Skeletal muscle tissue (tissue), 4 donors: ENCODE results near the gene DNAJC1. TPM values are rescaled to one million over a fixed set of nuclear protein-coding genes. Genes with fewer than 3 reads are reported as not detected.

Experiments
- H3K27ac ChIP-seq: one replicate; pipeline ENCODE4 v1.7.0; 2013; ENCODE audit warnings: mild to moderate bottlenecking, low read depth, low read length, inconsistent platforms
- H3K27me3 ChIP-seq, 3 donors: one replicate each; pipeline ENCODE4 v1.7.0; 2013; ENCODE audit warnings: low read length in 3 of 3; ENCODE audit not compliant: control insufficient read depth in 3 of 3, insufficient read depth in 3 of 3
- H3K36me3 ChIP-seq, 3 donors: one replicate each; pipeline ENCODE4 v1.7.0; 2013; ENCODE audit warnings: low read length in 3 of 3; ENCODE audit not compliant: control insufficient read depth in 3 of 3, insufficient read depth in 3 of 3
- H3K4me1 ChIP-seq, 3 donors: one replicate each; pipeline ENCODE4 v1.7.0; 2013; ENCODE audit warnings: low read length in 3 of 3, mild to moderate bottlenecking in 3 of 3; ENCODE audit not compliant: control insufficient read depth in 3 of 3, insufficient read depth in 3 of 3
- H3K4me3 ChIP-seq, 3 donors: one replicate each; pipeline ENCODE4 v1.7.0; 2013; ENCODE audit warnings: low read length in 3 of 3
- H3K9ac ChIP-seq, 3 donors: one replicate each; pipeline ENCODE4 v1.7.0; 2013; ENCODE audit warnings: low read length in 3 of 3, mild to moderate bottlenecking in 3 of 3, moderate library complexity in 2 of 3, low read depth in 1 of 3
- H3K9me3 ChIP-seq, 3 donors: one replicate each; pipeline ENCODE4 v1.7.0; 2013; ENCODE audit warnings: low read length in 3 of 3; ENCODE audit not compliant: control insufficient read depth in 3 of 3
- total RNA-seq: library from RNA; depleted of rRNA; stranded (reverse); fragments of >200 nt; gene quantifications from one replicate; pipeline ENCODE4 v1.2.3, GENCODE V29; 2014
- donor health status: Osteomylitis.

Gene DNAJC1
- total RNA-seq, 1 donor from 2014 or later = 9.9 TPM

GRCh38 chr10:21807180-21807579 is 196.3 kb downstream of the DNAJC1 start:
- no peaks in the 10 kb centered on the region for H3K9me3 ChIP-seq
- no peak overlapping the region for H3K27ac ChIP-seq
- H3K4me3 ChIP-seq = no peak overlapping the region
- H3K4me1 ChIP-seq = no peaks in the 10 kb centered on the region
- no peaks in the 10 kb centered on the region for H3K27me3 ChIP-seq
- no peaks in the 10 kb centered on the region for H3K36me3 ChIP-seq
- no peak overlapping the region for H3K9ac ChIP-seq

- Histone ChIP-seq H3K4me1 (no peaks in the 10 kb centered on the region), H3K36me3 (no peaks in the 10 kb centered on the region), H3K27me3 (no peaks in the 10 kb centered on the region), H3K27ac (no peak overlapping the region), H3K4me3 (no peak overlapping the region), H3K9ac (no peak overlapping the region), H3K9me3 (no peaks in the 10 kb centered on the region)
Measured at GRCh38 chr10:21803374-21803773, 200.2 kb downstream of the DNAJC1 start.

DNA sequence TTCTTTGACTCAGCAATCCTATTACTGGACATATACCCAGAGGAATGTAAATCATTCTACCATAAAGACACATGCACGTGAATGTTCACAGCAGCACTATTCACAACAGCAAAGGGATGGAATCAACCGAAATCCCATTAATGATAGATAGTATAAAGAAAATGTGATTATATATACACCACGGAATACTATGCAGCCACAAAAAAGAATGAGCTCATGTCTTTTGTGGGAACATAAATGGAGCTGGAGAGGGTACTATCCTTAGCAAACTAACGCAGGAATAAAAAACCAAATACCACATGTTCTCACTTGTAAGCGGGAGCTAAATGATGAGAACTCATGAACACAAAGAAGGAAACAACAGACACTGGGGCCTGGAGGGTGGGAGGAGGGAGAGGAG is 201.9 kb downstream of the DNAJC1 start:
- Histone ChIP-seq H3K27me3 (no peaks in the 10 kb centered on the region), H3K9ac (no peak overlapping the region), H3K4me3 (no peak overlapping the region), H3K4me1 (no peaks in the 10 kb centered on the region), H3K27ac (no peak overlapping the region), H3K36me3 (no peaks in the 10 kb centered on the region), H3K9me3 (no peaks in the 10 kb centered on the region)

DNA sequence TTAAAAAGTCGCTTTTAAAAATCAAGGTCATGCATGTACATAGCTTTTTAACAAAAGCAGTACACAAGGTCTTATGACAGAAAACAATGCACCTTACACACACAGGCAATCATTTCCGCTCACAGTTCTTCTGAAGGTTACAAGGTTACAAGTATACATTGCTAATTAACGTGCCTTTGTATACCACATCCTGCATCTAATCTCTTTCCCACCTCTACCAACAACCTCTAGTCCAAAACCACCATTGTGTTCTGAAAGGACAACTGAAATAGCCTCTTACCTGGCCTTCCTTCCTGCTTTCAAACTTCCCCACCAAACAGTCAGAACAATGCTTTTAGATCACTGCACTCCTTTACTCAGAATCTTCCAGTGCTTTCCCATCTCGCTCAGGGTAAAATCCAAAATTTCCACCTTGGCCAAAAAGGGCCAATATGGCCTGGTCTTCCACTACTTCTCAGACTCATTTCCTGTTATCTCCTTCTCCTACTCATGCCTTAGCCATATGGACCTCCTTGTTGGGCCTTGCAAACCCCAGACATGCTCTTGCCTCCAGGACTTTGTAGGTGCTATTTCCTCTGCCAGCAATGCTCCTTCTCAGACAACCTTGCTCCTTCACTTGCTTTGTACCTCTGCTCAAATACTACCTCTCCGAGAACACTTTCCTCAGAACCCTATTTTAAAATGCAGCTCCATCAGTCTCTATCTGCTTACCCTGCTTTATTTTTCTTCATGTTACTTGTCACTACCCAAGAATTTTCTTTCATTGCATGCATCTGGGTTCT is 205.4 kb downstream of the DNAJC1 start:
- Histone ChIP-seq H3K36me3 (no peaks in the 10 kb centered on the region), H3K27me3 (no peaks in the 10 kb centered on the region), H3K4me1 (no peaks in the 10 kb centered on the region), H3K9me3 (no peaks in the 10 kb centered on the region), H3K4me3 (no peak overlapping the region), H3K27ac (no peak overlapping the region), H3K9ac (no peak overlapping the region)

DNA sequence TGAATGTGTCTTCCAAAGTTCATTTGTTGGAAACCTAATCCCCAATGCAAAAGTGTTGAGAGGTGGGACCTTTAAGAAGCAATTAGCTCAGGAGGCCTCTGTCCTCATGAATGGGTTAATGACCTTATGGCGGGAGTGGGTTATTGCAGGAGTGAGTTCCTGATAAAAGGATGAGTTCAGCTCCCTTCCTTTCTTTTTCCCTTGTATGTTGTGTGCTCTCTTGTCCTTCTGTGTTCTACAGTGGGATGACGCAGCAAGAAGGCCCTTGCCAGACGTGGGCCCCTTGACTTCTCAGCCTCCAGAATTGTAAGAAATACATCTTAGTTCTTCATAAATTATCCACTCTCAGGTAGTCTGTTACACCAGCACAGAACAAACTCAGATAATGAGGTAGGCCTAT is 206.0 kb downstream of the DNAJC1 start:
- Histone ChIP-seq H3K27me3 (no peaks in the 10 kb centered on the region), H3K4me3 (no peak overlapping the region), H3K9me3 (no peaks in the 10 kb centered on the region), H3K9ac (no peak overlapping the region), H3K27ac (no peak overlapping the region), H3K4me1 (no peaks in the 10 kb centered on the region), H3K36me3 (no peaks in the 10 kb centered on the region)

DNA sequence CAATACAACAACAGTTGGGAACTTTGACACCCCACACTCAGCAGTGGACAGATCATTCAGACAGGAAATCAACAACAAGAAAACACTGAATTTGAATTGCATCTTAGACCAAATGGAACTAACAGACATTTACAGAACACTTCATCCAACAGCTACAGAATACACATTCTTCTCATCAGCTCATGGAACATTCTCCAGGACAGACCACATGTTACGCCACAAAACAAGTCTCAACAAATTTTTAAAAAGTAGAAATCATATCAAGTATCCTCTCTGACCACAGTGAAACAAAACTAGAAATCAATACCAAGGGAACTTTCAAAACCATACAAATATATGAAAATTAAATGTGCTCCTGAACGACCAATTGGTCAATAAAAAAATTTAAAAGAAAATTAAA is 212.3 kb downstream of the DNAJC1 start:
- Histone ChIP-seq H3K4me1 (no peaks in the 10 kb centered on the region), H3K27me3 (no peaks in the 10 kb centered on the region), H3K4me3 (no peak overlapping the region), H3K36me3 (no peaks in the 10 kb centered on the region), H3K9ac (no peak overlapping the region), H3K9me3 (no peaks in the 10 kb centered on the region), H3K27ac (no peak overlapping the region)

DNA sequence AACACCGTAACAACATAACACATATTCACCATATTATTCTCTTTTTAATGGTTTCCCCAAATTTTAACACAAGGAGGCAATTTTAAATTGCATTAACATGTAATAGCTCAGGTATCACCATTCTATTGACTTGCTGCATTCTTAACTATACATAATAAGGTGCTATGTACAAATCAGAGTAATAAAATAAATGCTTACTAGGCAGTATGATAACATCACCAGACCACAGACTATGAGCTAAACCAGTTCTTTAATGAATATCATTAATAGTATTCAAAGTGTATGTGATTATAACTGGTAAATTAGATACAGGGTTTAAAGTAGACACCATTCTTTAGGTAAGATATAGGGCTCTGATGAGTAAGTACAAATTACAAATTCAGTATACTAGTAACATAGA is 226.6 kb downstream of the DNAJC1 start:
- Histone ChIP-seq H3K9ac (no peak overlapping the region), H3K27me3 (no peaks in the 10 kb centered on the region), H3K4me3 (no peak overlapping the region), H3K4me1 (no peaks in the 10 kb centered on the region), H3K36me3 (no peaks in the 10 kb centered on the region), H3K9me3 (no peaks in the 10 kb centered on the region), H3K27ac (no peak overlapping the region)

DNA sequence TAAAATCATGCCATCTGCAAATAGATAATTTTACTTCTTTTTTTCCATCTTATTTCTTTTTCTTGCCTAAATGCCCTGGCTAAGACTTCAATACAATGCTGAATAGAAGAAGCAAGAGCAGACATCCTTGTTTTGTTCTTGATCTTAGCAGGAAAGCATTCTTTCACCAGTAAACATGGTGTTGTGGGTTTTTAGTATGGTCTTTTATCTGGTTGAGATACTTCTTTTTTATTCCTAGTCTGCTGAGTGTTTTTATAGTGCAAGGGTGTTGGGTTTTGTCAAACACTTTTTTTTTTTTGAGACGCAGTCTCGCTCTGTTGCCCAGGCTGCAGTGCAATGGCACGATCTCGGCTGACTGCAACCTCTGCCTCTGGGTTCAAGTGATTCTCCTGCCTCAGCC is 232.3 kb downstream of the DNAJC1 start:
- Histone ChIP-seq H3K4me1 (no peaks in the 10 kb centered on the region), H3K27me3 (no peaks in the 10 kb centered on the region), H3K9me3 (no peaks in the 10 kb centered on the region), H3K9ac (no peak overlapping the region), H3K27ac (no peak overlapping the region), H3K36me3 (no peaks in the 10 kb centered on the region), H3K4me3 (no peak overlapping the region)

GRCh38 chr10:21769041-21769440 is 234.5 kb downstream of the DNAJC1 start:
- no peak overlapping the region for H3K27ac ChIP-seq
- H3K9ac ChIP-seq = no peak overlapping the region
- no peaks in the 10 kb centered on the region for H3K27me3 ChIP-seq
- no peaks in the 10 kb centered on the region for H3K9me3 ChIP-seq
- H3K4me3 ChIP-seq = no peak overlapping the region
- H3K4me1 ChIP-seq = no peaks in the 10 kb centered on the region
- H3K36me3 ChIP-seq = no peaks in the 10 kb centered on the region

DNA sequence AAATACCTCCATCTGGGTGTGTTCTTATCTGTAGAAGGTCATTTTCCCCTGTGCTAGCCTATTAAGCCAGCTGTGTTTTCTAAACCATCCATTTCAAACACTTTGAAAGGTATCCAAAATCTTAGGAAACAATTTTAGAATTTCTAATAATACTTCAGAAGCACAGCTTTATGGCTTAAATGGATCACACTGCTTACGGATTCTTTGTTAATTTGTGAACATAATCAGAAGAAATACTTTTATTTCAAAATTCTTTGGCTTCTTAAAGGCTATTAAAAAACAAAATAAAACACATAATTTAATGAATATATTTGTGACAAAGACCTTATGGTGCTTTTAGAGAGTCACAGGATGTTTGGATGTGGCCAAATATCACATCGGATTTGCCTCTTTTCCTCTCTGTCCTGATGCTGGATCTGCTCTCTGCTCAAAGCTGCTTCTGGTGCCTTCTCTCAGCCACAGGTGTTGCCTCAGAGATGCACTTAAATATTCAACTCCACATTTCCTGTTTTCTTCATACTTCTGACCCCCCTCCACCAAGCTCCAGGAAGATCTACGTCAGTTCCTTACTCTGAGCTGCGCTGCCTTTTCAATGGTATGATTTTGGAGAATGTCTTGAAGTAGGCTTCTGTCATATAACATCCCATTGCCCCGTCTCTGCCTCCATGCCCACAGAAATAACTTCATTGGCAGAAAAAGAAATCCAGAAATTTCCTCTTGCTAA is 238.9 kb downstream of the DNAJC1 start:
- Histone ChIP-seq H3K36me3 (peaks cover 0 to 5% (median 0%) of the 10 kb centered on the region in 3 donors), H3K27me3 (no peaks in the 10 kb centered on the region), H3K4me3 (no peak overlapping the region), H3K9me3 (no peaks in the 10 kb centered on the region), H3K27ac (no peak overlapping the region), H3K4me1 (no peaks in the 10 kb centered on the region), H3K9ac (no peak overlapping the region)
